Gastroesophageal sphincter (tissue), 3 donors: ENCODE data around the gene CHGA.

Source experiments
- POLR2A ChIP-seq, 2 donors: fragments of 450-650 bp; IDR thresholded peaks; one replicate each; pipeline ENCODE4 v1.6.1; 2017; ENCODE audit warnings: antibody characterized with exemption in 2 of 2, mild to moderate bottlenecking in 2 of 2, moderate library complexity in 1 of 2
- TF ChIP-seq, protein P1 (sequence below), 4 experiments: fragments of 200-600 bp in 2 of 4; fragments of 450-650 bp in 2 of 4; sonication (generic) in 1 of 4; IDR thresholded peaks; one replicate each; pipeline ENCODE4 v1.5.1; 2017 to 2019; ENCODE audit warnings: antibody characterized with exemption in 4 of 4, mild to moderate bottlenecking in 2 of 4, moderate library complexity in 2 of 4

DNA sequence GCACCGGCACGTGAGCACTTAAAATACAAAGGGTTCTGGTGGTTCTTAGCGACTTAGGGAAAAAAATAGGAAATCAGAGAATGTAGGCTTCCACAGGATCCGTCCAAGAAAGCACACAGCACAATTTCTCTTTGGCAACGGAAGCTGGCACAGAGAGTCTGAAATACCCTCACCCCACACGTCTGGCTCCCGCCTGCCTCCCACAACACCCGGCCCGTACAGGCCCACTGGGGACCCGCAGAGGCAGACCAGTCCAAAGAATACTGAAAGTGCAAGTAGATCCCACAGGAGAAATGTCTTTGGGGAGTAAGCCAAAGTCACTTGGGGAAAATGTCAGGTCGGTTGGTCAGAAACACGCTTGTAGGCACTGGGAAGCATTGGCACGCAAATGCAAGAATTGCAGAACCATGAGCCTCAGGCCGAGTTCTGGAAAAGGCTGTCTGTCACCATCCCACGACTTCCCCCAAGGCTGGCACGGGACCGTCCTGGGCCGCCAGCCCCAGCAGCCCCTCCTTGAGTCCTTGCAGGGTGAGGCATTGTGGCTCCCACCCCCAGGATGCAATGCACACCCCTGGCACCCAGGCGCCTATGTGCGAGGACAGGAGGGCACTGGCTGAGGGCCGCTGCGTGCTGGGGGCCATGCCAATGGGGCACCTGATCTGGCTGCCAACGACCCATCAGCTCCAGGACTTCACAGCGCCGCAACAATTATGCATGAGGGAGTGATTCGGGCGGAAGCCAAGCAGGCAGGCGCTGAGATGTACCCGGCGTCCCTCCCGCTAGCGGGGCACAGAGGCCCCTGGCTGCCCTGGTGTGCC, 29.7 kb downstream of the CHGA start:
- TF ChIP-seq, protein P1, sequence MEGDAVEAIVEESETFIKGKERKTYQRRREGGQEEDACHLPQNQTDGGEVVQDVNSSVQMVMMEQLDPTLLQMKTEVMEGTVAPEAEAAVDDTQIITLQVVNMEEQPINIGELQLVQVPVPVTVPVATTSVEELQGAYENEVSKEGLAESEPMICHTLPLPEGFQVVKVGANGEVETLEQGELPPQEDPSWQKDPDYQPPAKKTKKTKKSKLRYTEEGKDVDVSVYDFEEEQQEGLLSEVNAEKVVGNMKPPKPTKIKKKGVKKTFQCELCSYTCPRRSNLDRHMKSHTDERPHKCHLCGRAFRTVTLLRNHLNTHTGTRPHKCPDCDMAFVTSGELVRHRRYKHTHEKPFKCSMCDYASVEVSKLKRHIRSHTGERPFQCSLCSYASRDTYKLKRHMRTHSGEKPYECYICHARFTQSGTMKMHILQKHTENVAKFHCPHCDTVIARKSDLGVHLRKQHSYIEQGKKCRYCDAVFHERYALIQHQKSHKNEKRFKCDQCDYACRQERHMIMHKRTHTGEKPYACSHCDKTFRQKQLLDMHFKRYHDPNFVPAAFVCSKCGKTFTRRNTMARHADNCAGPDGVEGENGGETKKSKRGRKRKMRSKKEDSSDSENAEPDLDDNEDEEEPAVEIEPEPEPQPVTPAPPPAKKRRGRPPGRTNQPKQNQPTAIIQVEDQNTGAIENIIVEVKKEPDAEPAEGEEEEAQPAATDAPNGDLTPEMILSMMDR (IDR thresholded peaks at IDR 0.05), result no peak
- TF ChIP-seq POLR2A (IDR thresholded peaks at IDR 0.05), result no peak
